GM12864 (cell line): Measurements from ENCODE around the gene LEPROT.

ENCODE experiments used
- DNase-seq: peaks from one replicate; pipeline ENCODE4 v3.0.0-alpha.2; 2011; ENCODE audit warnings: low read depth
- H3K4me3 ChIP-seq: 2 replicates; pipeline ENCODE4 v1.5.1; 2011; ENCODE audit warnings: mild to moderate bottlenecking, low read depth, low read length, control low read depth
- CTCF ChIP-seq: IDR thresholded peaks from 2 replicates; pipeline ENCODE4 v1.5.1; 2011; ENCODE audit warnings: low read depth, mild to moderate bottlenecking, moderate library complexity, low read length, control low read depth, inconsistent platforms; ENCODE audit errors: missing control alignments

LEPROT gene

GRCh38 chr1:65419681-65420589 lies 533 bp upstream of the LEPROT start:
- TF ChIP-seq CTCF: no peak
- peak; percentile 84 for DNase-seq
- H3K4me3 ChIP-seq: peak overlapping the region; percentile 99

GRCh38 chr1:65421351-65422025 lies 1.0 kb downstream of the LEPROT start:
- no peak for DNase-seq
- TF ChIP-seq CTCF: no peak
- H3K4me3 ChIP-seq: peak overlapping the region; percentile 99

- no peak for DNase-seq
- H3K4me3 ChIP-seq: no peak overlapping the region; the same call in 1 of the 2 replicates
- no peak for TF ChIP-seq CTCF
These were observed 2.1 kb downstream of the LEPROT start for GRCh38 chr1:65422241-65423203.

GRCh38 chr1:65423884-65424572 lies 3.6 kb downstream of the LEPROT start:
- no peak for TF ChIP-seq CTCF
- no peak overlapping the region for H3K4me3 ChIP-seq
- DNase-seq: peak; percentile 25

- TF ChIP-seq CTCF: no peak
- H3K4me3 ChIP-seq: no peak overlapping the region
- DNase-seq: no peak
These were observed 4.1 kb downstream of the LEPROT start for GRCh38 chr1:65424573-65424889.

GRCh38 chr1:65425006-65425405 lies 4.5 kb downstream of the LEPROT start:
- TF ChIP-seq CTCF: no peak
- no peak overlapping the region for H3K4me3 ChIP-seq
- DNase-seq: no peak
